Heart right ventricle (tissue), 16 donors: Measurements from ENCODE around the gene MAP3K1. TPM values are rescaled to one million over a fixed set of nuclear protein-coding genes. Genes with fewer than 3 reads are reported as not detected.
"Not testable (repeated sequence)": the region's sequence is repeated elsewhere in the genome, so short reads cannot be mapped to it uniquely, and the experiment has no call there.

Source experiments
- ATAC-seq, 8 donors: fragments of 200-7000 bp; cut with Tn5 transposase; one replicate each; pipeline ENCODE4 v1.9.1; 2020; ENCODE audit warnings: mild to moderate bottlenecking in 8 of 8, moderate library complexity in 8 of 8, moderate number of reproducible peaks in 1 of 8
- DNase-seq, 2 donors: peaks; one replicate each; pipeline ENCODE4 v3.0.0-alpha.2; 2020
- H3K27ac ChIP-seq, 10 donors: fragments of 200-600 bp; sonication (generic) in 2 of 10; one replicate each; pipeline versions ENCODE4 v1.5.0 to v1.8.0; 2020 to 2022; ENCODE audit warnings: mild to moderate bottlenecking in 3 of 10
- H3K27me3 ChIP-seq, 7 donors: fragments of 200-600 bp; one replicate each; pipeline ENCODE4 v1.8.0; 2021 to 2022; ENCODE audit warnings: mild to moderate bottlenecking in 2 of 7
- H3K36me3 ChIP-seq, 9 donors: fragments of 200-600 bp; sonication (generic) in 1 of 9; one replicate each; pipeline versions ENCODE4 v1.5.0 to v1.8.0; 2020 to 2022; ENCODE audit warnings: mild to moderate bottlenecking in 2 of 9
- H3K4me1 ChIP-seq, 9 donors: fragments of 200-600 bp; sonication (generic) in 1 of 9; one replicate each; pipeline versions ENCODE4 v1.5.0 to v1.8.0; 2020 to 2022; ENCODE audit warnings: mild to moderate bottlenecking in 4 of 9
- H3K4me3 ChIP-seq, 10 donors: fragments of 200-600 bp; sonication (generic) in 2 of 10; one replicate each; pipeline versions ENCODE4 v1.5.0 to v1.8.0; 2020 to 2022; ENCODE audit warnings: mild to moderate bottlenecking in 7 of 10, moderate library complexity in 2 of 10
- H3K9me3 ChIP-seq, 11 donors: fragments of 200-600 bp in 10 of 11; sonication (generic) in 2 of 11; one replicate each; pipeline versions ENCODE4 v1.5.0 to v1.8.0; 2013 to 2022; ENCODE audit warnings: mild to moderate bottlenecking in 2 of 11, control low read depth in 1 of 11, moderate library complexity in 1 of 11
- WGBS, 2 donors: extraction: QIAGEN DNeasy Blood & Tissue Kit; methylation state at CpG; one replicate each; pipeline ENCODE4 v1.1.7; 2013; ENCODE audit warnings: inconsistent platforms in 1 of 2; 5-methylcytosine and 5-hydroxymethylcytosine counted together
- intact Hi-C, 10 donors: fragments of 100-400 bp; cut with DNase I; formaldehyde crosslinking; loops; one replicate each; pipeline versions ENCODE4 v1.11.1 to v1.14.2; 2022
- polyA plus RNA-seq, 2 donors: library from polyadenylated mRNA; stranded (reverse); fragments of 200-250 nt; gene quantifications; one replicate each; pipeline ENCODE4 v1.2.3, GENCODE V29; 2013
- total RNA-seq, 10 donors: library from RNA; stranded (reverse); fragmentation: NEBNext Ultra II Directional in 3 of 10; extraction: Animal tissue kit (Norgen Biotek cat#: 25700) in 3 of 10; gene quantifications; one replicate each; pipeline versions ENCODE4 v1.2.1 to v1.2.4, GENCODE V29; 2021 to 2023
- TF ChIP-seq, protein P1 (sequence below), 9 donors: fragments of 200-600 bp; sonication (generic) in 2 of 9; IDR thresholded peaks; one replicate each; pipeline versions ENCODE4 v1.5.0 to v1.8.0; 2021 to 2022; ENCODE audit warnings: antibody characterized with exemption in 9 of 9, mild to moderate bottlenecking in 5 of 9, moderate library complexity in 1 of 9
- donor health status: Arrhythmogenic right ventricular cardiomyopathy.
- donor health status: ischemic (EF 13 %, LVEDD 7.1; RV severe dilation, severe dysfunction).
- donor health status: healthy with polysubstance abuse.
- donor health status: DM: no; HTN: yes; CAD: no.
- donor health status: DM: no; HTN: no; CAD: no.
- donor health status: ischemic (EF 25% LVEDD 6.9; RV normal size, moderate dysfunction).
- donor health status: ischemic (EF 25% LVEDD 5.7; RV mildly dilated, moderate dysfunction).
- donor health status: healthy.
- donor health status: DM: yes; HTN: yes; CAD: no.
- donor health status: Ischemic cardiomyopathy.
- donor health status: ischemic (EF 35%, LVEDD 5.7; RV mildly dilated, moderate dysfunction).
- donor health status: nonischemic (EF 11% LVEDD 7.7; RV severe dilation, severe dysfunction).
- donor health status: DM: yes; HTN: yes; CAD: no.
- donor health status: PGD.
- donor health status: ischemic (EF 29% LVEDD 5.4; RV normal size, mild dysfunction).
- donor health status: nonischemic (EF 23%, LVEDD 6.1; RV moderate dilation, normal function).

MAP3K1 gene
- total and polyA plus RNA-seq, 12 donors, result 1.7 to 13.3 (median 6.3) TPM

DNA sequence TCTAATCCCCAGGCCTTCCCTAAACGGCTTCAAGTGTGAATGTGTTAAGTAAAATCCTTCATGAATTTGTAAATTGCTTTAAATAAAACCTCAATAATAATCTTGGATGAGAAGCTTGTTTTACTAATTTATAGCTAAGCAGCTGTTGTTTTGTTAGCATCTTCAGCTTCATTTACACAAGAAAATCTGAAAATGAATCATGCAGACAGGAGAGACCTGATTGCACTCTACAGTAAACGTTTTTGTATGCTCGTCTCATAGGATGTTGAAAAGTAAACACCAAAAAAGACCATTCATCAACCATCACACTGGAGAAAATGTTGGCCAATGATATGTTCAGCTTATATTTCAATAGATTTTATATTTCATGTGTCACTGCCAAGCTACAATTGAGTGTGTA lies 40.4 kb upstream of the MAP3K1 start:
- DNase-seq, result no peak
- Histone ChIP-seq H3K4me3 (no peak overlapping the region), H3K27ac (no peak overlapping the region), H3K9me3 (peaks cover 0 to 10% (median 0%) of the 10 kb centered on the region in 11 donors), H3K4me1 (no peaks in the 10 kb centered on the region), H3K36me3 (no peaks in the 10 kb centered on the region), H3K27me3 (no peaks in the 10 kb centered on the region)
- TF ChIP-seq, protein P1, sequence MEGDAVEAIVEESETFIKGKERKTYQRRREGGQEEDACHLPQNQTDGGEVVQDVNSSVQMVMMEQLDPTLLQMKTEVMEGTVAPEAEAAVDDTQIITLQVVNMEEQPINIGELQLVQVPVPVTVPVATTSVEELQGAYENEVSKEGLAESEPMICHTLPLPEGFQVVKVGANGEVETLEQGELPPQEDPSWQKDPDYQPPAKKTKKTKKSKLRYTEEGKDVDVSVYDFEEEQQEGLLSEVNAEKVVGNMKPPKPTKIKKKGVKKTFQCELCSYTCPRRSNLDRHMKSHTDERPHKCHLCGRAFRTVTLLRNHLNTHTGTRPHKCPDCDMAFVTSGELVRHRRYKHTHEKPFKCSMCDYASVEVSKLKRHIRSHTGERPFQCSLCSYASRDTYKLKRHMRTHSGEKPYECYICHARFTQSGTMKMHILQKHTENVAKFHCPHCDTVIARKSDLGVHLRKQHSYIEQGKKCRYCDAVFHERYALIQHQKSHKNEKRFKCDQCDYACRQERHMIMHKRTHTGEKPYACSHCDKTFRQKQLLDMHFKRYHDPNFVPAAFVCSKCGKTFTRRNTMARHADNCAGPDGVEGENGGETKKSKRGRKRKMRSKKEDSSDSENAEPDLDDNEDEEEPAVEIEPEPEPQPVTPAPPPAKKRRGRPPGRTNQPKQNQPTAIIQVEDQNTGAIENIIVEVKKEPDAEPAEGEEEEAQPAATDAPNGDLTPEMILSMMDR (IDR thresholded peaks at IDR 0.05), result no peak
- WGBS, 2 donors, result 66 to 70% methylated on average over 3 of the region's 3 CpGs
- intact Hi-C loops, result no loop called here
- no peak for ATAC-seq

DNA sequence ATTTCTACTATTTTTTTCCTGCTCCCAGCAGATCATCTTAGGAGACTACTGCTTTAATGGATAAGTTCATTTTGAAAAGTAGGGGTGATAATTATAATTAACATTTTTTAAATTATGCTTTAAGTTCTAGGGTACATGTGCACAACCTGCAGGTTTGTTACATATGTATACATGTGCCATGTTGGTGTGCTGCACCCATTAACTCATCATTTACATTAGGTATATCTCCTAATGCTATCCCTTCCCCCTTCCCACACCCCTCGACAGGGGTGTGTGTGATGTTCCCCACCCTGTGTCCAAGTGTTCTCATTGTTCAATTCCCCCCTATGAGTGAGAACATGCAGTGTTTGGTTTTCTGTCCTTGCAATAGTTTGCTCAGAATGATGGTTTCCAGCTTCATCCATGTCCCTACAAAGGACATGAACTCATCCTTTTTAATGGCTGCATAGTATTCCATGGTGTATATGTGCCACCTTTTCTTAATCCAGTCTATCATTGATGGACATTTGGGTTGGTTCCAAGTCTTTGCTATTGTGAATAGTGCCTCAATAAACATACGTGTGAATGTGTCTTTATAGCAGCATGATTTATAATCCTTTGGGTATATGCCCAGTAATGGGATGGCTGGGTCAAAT lies 39.0 kb upstream of the MAP3K1 start:
- H3K4me3 ChIP-seq, intact Hi-C loops, H3K27me3 ChIP-seq, H3K27ac ChIP-seq, ATAC-seq, H3K4me1 ChIP-seq, DNase-seq, H3K36me3 ChIP-seq: not testable (repeated sequence)
- H3K9me3 ChIP-seq, result peaks cover 0 to 10% (median 0%) of the 10 kb centered on the region in 11 donors
- whole genome bisulfite sequencing, 2 donors, result 87 to 88% methylated on average over 2 of the region's 2 CpGs

DNA sequence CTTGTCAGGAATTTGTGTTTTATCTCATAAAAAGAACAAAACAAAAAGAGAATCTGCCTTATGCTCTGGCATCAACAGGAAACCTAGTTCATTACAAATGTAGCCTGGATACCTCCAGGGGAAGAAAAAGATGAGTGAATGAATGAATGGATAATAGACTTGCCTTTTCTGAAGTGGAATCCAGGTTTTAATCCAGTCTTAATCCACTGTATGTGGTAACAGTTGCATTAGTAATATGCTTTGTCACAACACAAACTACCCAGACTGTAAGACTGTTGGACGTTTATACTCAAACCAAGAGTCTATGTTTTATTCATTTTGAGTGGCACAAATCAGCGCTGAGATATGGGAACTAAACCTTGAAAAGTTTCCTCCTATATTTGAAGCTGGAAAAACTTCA lies 32.1 kb upstream of the MAP3K1 start:
- TF ChIP-seq, protein P1 (IDR thresholded peaks at IDR 0.05), result no peak
- no peak overlapping the region for H3K27ac ChIP-seq
- H3K36me3 ChIP-seq, result no peaks in the 10 kb centered on the region
- WGBS, 2 donors, result 94 to 96% methylated on average over 2 of the region's 2 CpGs
- DNase-seq (no peak), ATAC-seq (no peak)
- no peaks in the 10 kb centered on the region for H3K27me3 ChIP-seq
- H3K9me3 ChIP-seq, result no peaks in the 10 kb centered on the region
- no peak overlapping the region for H3K4me3 ChIP-seq
- H3K4me1 ChIP-seq, result no peaks in the 10 kb centered on the region
- intact Hi-C loops, result no loop called here

DNA sequence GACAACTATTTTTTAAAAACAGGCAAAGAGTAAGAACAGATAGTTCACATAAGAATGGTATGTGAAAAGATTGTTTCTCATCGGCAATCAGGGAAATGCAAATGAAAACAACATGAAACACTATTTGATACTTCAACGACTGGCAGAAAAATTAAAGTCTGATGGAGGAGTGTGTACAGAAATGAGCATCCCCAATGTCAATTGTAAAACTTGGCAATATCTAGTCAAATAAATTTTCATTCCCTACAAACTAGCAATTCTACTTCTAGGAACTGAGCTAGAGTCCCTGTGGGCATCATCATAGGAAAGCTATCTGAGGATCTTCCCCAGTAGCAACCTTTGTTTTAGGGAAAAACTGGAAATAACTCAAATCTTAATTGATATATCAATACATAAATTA lies 29.0 kb upstream of the MAP3K1 start:
- WGBS, 2 donors, result 95 to 98% methylated on average over 2 of the region's 2 CpGs
- intact Hi-C loops, result no loop called here
- TF ChIP-seq, protein P1 (IDR thresholded peaks at IDR 0.05), result no peak

DNA sequence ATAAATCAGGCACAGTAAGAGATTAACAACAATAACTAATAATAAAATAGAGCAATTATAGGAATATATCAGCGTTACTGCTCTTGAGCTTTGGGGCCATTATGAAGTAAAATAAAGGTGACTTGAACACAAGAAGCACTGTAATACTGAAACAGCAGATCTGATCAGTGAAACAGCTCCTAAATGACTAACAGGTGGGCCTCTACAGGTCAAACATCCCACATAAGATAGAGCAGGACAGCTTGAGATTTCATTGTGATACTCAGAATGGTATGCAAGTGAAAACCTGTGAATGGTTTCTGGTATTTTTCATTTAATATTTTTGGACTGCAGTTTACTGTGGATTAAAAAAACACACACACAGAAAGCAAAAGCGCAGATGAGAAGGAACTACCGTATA lies 24.0 kb upstream of the MAP3K1 start:
- WGBS, 2 donors, result 94% methylated on average over 3 of the region's 3 CpGs
- Histone ChIP-seq H3K4me1 (no peaks in the 10 kb centered on the region), H3K4me3 (no peak overlapping the region), H3K27me3 (no peaks in the 10 kb centered on the region), H3K27ac (no peak overlapping the region), H3K9me3 (no peaks in the 10 kb centered on the region), H3K36me3 (no peaks in the 10 kb centered on the region)
- intact Hi-C loops, result no loop called here
- no peak for ATAC-seq
- DNase-seq, result no peak
- TF ChIP-seq, protein P1 (IDR thresholded peaks at IDR 0.05), result no peak

More for the DNA sequence above, 29.0 kb upstream of the MAP3K1 start:
- no peaks in the 10 kb centered on the region for H3K9me3 ChIP-seq
- no peak for DNase-seq
- ATAC-seq, result no peak
- H3K27me3 ChIP-seq, result no peaks in the 10 kb centered on the region
- no peak overlapping the region for H3K27ac ChIP-seq
- no peaks in the 10 kb centered on the region for H3K4me1 ChIP-seq
- H3K36me3 ChIP-seq, result no peaks in the 10 kb centered on the region
- no peak overlapping the region for H3K4me3 ChIP-seq
